Colonic mucosa (tissue), 4 donors: Measurements from ENCODE around the gene PPFIBP2. TPM values are rescaled to one million over a fixed set of nuclear protein-coding genes. Genes with fewer than 3 reads are reported as not detected.
A peak's percentile ranks its signal among the peaks of the same experiment; 100 is the strongest.

ENCODE experiments used
- DNase-seq: peaks from one replicate; pipeline ENCODE4 v3.0.0-alpha.2; 2020
- H3K27ac ChIP-seq: fragments of 200-600 bp; one replicate; pipeline ENCODE4 v1.8.0; 2021
- H3K27me3 ChIP-seq: fragments of 200-600 bp; one replicate; pipeline ENCODE4 v1.8.0; 2021
- H3K36me3 ChIP-seq: fragments of 200-600 bp; one replicate; pipeline ENCODE4 v1.8.0; 2021
- H3K4me1 ChIP-seq: fragments of 200-600 bp; one replicate; pipeline ENCODE4 v1.8.0; 2021; ENCODE audit warnings: mild to moderate bottlenecking
- H3K4me3 ChIP-seq: fragments of 200-600 bp; one replicate; pipeline ENCODE4 v1.8.0; 2021
- H3K9ac ChIP-seq, 2 donors: one replicate each; pipeline ENCODE4 v1.7.0; 2013; ENCODE audit warnings: control low read depth in 2 of 2, low read depth in 2 of 2, low read length in 2 of 2
- H3K9me3 ChIP-seq: fragments of 200-600 bp; one replicate; pipeline ENCODE4 v1.8.0; 2021
- intact Hi-C: fragments of 100-400 bp; cut with DNase I; formaldehyde crosslinking; loops from one replicate; pipeline ENCODE4 v1.14.1; 2022
- total RNA-seq, 2 donors: library from RNA; stranded (reverse); fragmentation: NEBNext Ultra II Directional in 1 of 2; extraction: Animal tissue kit (Norgen Biotek cat#: 25700) in 1 of 2; gene quantifications; one replicate each; pipeline ENCODE4 v1.2.1, GENCODE V29; 2021
- TF ChIP-seq, protein P1 (sequence below): fragments of 200-600 bp; IDR thresholded peaks from one replicate; pipeline ENCODE4 v1.8.0; 2022; ENCODE audit warnings: antibody characterized with exemption, mild to moderate bottlenecking
- donor health status: healthy.
- donor health status: DM: no; HTN: no; CAD: no.
- donor health status: DM: no; HTN: no; CAD: no.

PPFIBP2 gene
- total RNA-seq, 2 donors from 2014 or later, result 54.0 to 67.9 TPM

DNA sequence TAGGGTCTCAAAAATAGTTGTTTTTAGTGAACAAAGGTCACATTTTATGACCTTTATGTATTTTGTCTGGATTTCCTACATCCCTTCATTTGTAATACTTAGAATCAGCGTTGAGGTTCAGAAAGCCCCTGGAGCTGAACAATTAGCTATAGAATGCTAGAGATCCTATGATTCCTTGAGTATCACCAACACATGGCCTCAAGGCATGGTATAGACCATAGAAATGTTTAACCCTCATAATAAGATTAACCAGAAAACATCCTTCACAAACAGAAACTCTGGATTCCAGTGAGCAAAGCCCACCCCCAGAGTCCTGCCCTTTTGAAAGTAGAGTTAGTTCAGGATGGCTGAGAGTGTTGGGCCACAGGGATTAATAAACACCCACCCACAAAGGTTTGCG, 82.2 kb downstream of the PPFIBP2 start:
- Histone ChIP-seq H3K4me3 (no peak overlapping the region), H3K27ac (no peak overlapping the region), H3K36me3 (no peaks in the 10 kb centered on the region), H3K27me3 (no peaks in the 10 kb centered on the region), H3K9ac (no peak overlapping the region), H3K9me3 (no peaks in the 10 kb centered on the region), H3K4me1 (peaks cover 7% of the 10 kb centered on the region)
- no peak for DNase-seq
- TF ChIP-seq, protein P1, sequence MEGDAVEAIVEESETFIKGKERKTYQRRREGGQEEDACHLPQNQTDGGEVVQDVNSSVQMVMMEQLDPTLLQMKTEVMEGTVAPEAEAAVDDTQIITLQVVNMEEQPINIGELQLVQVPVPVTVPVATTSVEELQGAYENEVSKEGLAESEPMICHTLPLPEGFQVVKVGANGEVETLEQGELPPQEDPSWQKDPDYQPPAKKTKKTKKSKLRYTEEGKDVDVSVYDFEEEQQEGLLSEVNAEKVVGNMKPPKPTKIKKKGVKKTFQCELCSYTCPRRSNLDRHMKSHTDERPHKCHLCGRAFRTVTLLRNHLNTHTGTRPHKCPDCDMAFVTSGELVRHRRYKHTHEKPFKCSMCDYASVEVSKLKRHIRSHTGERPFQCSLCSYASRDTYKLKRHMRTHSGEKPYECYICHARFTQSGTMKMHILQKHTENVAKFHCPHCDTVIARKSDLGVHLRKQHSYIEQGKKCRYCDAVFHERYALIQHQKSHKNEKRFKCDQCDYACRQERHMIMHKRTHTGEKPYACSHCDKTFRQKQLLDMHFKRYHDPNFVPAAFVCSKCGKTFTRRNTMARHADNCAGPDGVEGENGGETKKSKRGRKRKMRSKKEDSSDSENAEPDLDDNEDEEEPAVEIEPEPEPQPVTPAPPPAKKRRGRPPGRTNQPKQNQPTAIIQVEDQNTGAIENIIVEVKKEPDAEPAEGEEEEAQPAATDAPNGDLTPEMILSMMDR, result no peak
- intact Hi-C loops, result no loop called here

DNA sequence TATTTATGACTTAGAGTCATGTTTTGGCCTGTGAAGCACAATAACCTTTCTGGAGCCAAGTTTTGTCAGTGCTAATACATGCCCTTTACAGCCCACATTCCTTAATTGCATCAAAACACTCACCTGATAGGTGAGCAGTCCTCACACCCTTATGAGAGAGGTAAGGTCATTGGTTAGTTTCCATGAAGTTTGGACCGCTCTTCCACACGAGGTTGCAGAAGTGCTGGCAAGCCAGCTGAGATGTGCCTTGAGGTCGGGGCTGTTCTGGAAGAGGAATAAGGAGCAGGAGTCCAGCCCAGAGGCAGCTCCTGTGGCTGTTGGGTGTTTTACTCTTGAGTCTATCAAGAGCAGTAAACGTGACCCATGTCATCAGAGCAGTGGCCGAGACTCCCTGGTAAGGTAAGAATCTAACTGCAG, 83.2 kb downstream of the PPFIBP2 start:
- no peak overlapping the region for H3K4me3 ChIP-seq
- peaks cover 1% of the 10 kb centered on the region for H3K4me1 ChIP-seq
- no peaks in the 10 kb centered on the region for H3K36me3 ChIP-seq

DNA sequence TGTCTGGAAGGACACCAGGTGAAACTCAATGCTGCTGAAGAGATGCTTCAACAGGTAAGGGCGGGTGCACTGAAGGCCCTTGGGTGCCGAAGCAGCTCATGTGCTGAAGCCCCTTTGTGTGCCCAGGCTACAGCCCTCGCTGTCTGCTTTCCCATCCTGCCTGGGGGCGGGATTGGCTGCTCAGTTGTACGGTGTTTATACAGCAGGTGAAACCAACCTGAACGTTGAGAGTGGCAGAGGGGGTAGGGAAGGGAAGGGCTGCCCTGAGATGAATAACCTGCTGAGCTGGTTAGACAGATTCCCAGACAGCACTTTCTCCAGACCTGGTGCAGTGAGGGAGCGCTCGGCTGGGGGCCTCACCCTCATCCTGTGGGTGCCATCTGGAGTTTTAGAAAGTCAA, 83.8 kb downstream of the PPFIBP2 start:
- intact Hi-C loops, result no loop called here
- peak overlapping the region in 1 of 2 donors; percentile 42 for H3K9ac ChIP-seq
- no peak overlapping the region for H3K4me3 ChIP-seq
- peak overlapping the region; percentile 84 for H3K27ac ChIP-seq
- no peaks in the 10 kb centered on the region for H3K36me3 ChIP-seq
- H3K9me3 ChIP-seq, result no peaks in the 10 kb centered on the region
- H3K27me3 ChIP-seq, result no peaks in the 10 kb centered on the region
- no peaks in the 10 kb centered on the region for H3K4me1 ChIP-seq
- TF ChIP-seq, protein P1, result no peak
- DNase-seq, result peak; percentile 89

More for the DNA sequence above, 83.2 kb downstream of the PPFIBP2 start:
- intact Hi-C loops, result no loop called here
- peak; percentile 57 for DNase-seq
- Histone ChIP-seq H3K27ac (peak overlapping the region; percentile 84), H3K27me3 (no peaks in the 10 kb centered on the region), H3K9ac (peak overlapping the region in 1 of 2 donors; percentile 42), H3K9me3 (no peaks in the 10 kb centered on the region)
- TF ChIP-seq, protein P1, result no peak

DNA sequence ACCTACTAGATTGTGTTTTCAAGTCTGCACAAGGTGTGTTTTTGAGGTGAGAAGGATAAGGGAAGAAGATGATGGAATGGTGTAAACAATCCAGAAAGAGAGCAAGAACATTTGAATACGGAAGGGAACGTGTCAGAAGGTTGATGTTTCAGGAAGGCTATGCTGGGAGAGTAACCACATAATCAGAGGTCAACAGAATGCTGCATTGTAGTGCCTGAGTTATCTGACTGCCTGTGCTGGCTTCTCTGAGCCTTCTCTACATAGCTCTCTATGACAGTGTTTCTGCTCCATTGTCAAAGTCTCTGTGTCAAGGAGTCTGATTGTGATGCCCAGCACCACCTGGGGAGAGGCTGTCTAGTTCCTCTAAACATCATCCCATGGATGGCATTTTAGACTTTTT, 85.4 kb downstream of the PPFIBP2 start:
- TF ChIP-seq, protein P1, result no peak
- H3K9ac ChIP-seq, result no peak overlapping the region
- intact Hi-C loops, result no loop called here
- no peaks in the 10 kb centered on the region for H3K36me3 ChIP-seq
- no peak overlapping the region for H3K27ac ChIP-seq
- no peaks in the 10 kb centered on the region for H3K4me1 ChIP-seq
- no peak for DNase-seq
- H3K9me3 ChIP-seq, result no peaks in the 10 kb centered on the region
- H3K27me3 ChIP-seq, result no peaks in the 10 kb centered on the region
- H3K4me3 ChIP-seq, result no peak overlapping the region

DNA sequence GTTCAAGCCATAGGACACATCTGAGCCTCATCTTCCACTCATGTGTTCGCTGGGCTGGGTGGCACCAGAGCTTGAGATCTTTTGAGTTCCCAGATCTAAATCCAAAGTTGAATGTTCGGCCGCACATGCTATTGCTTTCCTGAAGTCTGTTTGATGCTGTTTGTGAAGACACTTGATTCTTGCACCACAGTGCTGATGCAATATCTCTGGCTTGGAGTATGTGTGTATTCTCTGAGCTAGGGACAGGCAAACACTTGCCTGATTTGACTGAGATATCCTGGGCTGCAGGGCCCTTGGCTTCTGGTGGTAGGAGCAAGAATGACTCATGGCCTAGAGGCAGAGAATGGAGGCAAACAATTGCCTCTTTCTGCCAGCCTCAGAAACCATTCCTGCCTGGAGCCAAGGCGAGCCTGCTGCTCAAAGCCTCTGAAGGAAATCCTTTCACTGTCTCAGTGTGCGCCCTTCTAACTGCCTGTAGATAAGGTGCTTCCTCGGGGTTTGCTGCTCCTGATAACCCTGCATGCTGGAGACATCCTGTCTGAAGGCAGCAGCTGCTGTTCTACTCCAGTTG, 86.5 kb downstream of the PPFIBP2 start:
- H3K9ac ChIP-seq, result no peak overlapping the region
- TF ChIP-seq, protein P1, result no peak
- H3K27ac ChIP-seq, result no peak overlapping the region
- no peaks in the 10 kb centered on the region for H3K9me3 ChIP-seq
- H3K36me3 ChIP-seq, result no peaks in the 10 kb centered on the region
- intact Hi-C loops, result no loop called here
- no peaks in the 10 kb centered on the region for H3K27me3 ChIP-seq
- DNase-seq, result no peak
- peaks cover 2% of the 10 kb centered on the region for H3K4me1 ChIP-seq
- no peak overlapping the region for H3K4me3 ChIP-seq
